GM19467 (cell line): ENCODE measurements around the gene GPR32.
"Not testable (repeated sequence)": the region's sequence is repeated elsewhere in the genome, so short reads cannot be mapped to it uniquely, and the experiment has no call there.

Experiments
- ATAC-seq: cut with Tn5 transposase; IDR thresholded peaks from one replicate; pipeline ENCODE4 v1.9.1; 2021; ENCODE audit warnings: mild to moderate bottlenecking, moderate library complexity; ENCODE audit not compliant: unreplicated experiment

The GPR32 gene

GRCh38 chr19:50745221-50745620 is 25.0 kb upstream of the GPR32 start:
- ATAC-seq: no peak

- ATAC-seq: not testable (repeated sequence)
Observed at GRCh38 chr19:50747141-50747540, 23.1 kb upstream of the GPR32 start.

GRCh38 chr19:50749490-50749889 is 20.8 kb upstream of the GPR32 start:
- ATAC-seq: no peak

- ATAC-seq: no peak
Observed at GRCh38 chr19:50750010-50750409, 20.3 kb upstream of the GPR32 start.

GRCh38 chr19:50753879-50754278 is 16.4 kb upstream of the GPR32 start:
- no peak for ATAC-seq

GRCh38 chr19:50756244-50756643 is 14.0 kb upstream of the GPR32 start:
- not testable (repeated sequence) for ATAC-seq

- not testable (repeated sequence) for ATAC-seq
Observed at GRCh38 chr19:50757624-50758023, 12.6 kb upstream of the GPR32 start.

- ATAC-seq: not testable (repeated sequence)
Observed at GRCh38 chr19:50759076-50759475, 11.2 kb upstream of the GPR32 start.

GRCh38 chr19:50759886-50760285 is 10.4 kb upstream of the GPR32 start:
- no peak for ATAC-seq

- ATAC-seq: not testable (repeated sequence)
Observed at GRCh38 chr19:50761501-50761900, 8.8 kb upstream of the GPR32 start.

GRCh38 chr19:50763521-50763920 is 6.7 kb upstream of the GPR32 start:
- not testable (repeated sequence) for ATAC-seq

GRCh38 chr19:50764409-50764808 is 5.9 kb upstream of the GPR32 start:
- no peak for ATAC-seq

- not testable (repeated sequence) for ATAC-seq
Observed at GRCh38 chr19:50766746-50767145, 3.5 kb upstream of the GPR32 start.

- not testable (repeated sequence) for ATAC-seq
Observed at GRCh38 chr19:50767263-50767662, 3.0 kb upstream of the GPR32 start.

- ATAC-seq: no peak
Observed at GRCh38 chr19:50768277-50768676, 2.0 kb upstream of the GPR32 start.

- ATAC-seq: no peak
Observed at GRCh38 chr19:50770888-50771287, 624 bp downstream of the GPR32 start.

GRCh38 chr19:50772476-50772875 is 2.2 kb downstream of the GPR32 start:
- no peak for ATAC-seq

GRCh38 chr19:50772912-50773311 is 2.6 kb downstream of the GPR32 start:
- ATAC-seq: not testable (repeated sequence)

- not testable (repeated sequence) for ATAC-seq
Observed at GRCh38 chr19:50773454-50773853, 3.2 kb downstream of the GPR32 start.

- ATAC-seq: no peak
Observed at GRCh38 chr19:50776131-50776530, 5.9 kb downstream of the GPR32 start.

GRCh38 chr19:50777261-50777660 is 7.0 kb downstream of the GPR32 start:
- no peak for ATAC-seq

- no peak for ATAC-seq
Observed at GRCh38 chr19:50777830-50778303, 7.6 kb downstream of the GPR32 start.

GRCh38 chr19:50778906-50779430 is 8.7 kb downstream of the GPR32 start:
- no peak for ATAC-seq
